ENCODE measurements around the gene ADGRA3.

GRCh38 chr4:22532896-22533295, 17.0 kb upstream of the ADGRA3 start:
- no peak for TF ChIP-seq FOXP2 (optimal IDR thresholded peaks at IDR 0.05; ENCODE audit: borderline replicate concordance, extremely low read depth, extremely low read length, insufficient read depth)
- no peak for TF ChIP-seq REST (IDR thresholded peaks at IDR 0.05; ENCODE audit: insufficient read depth in 1 of 2, low read depth in 2 of 2, low read length in 2 of 2)
- TF ChIP-seq POLR2AphosphoS5 (IDR thresholded peaks at IDR 0.05; ENCODE audit: low read depth, low read length) = no peak
- TF ChIP-seq TAF1 (IDR thresholded peaks at IDR 0.05; ENCODE audit: borderline replicate concordance, insufficient read depth, low read length) = no peak
